Measurements from ENCODE around the gene ABHD6.

GRCh38 chr3:58331593-58332152, 94.1 kb downstream of the ABHD6 start:
- no peak for TF ChIP-seq CTCF (IDR thresholded peaks at IDR 0.05)
- TF ChIP-seq POLR2AphosphoS5 (IDR thresholded peaks at IDR 0.05): no peak
- no peak for TF ChIP-seq POLR2A (IDR thresholded peaks at IDR 0.05)
